NB4 (cell line): ENCODE data around the gene PVALB.

Experiments
- DNase-seq: peaks from one replicate; pipeline ENCODE4 v3.0.0; 2010; ENCODE audit warnings: low read depth
- H3K4me3 ChIP-seq: one replicate; pipeline ENCODE4 v1.5.1; 2011; ENCODE audit warnings: mild to moderate bottlenecking, low read depth, low read length, moderate library complexity
- CTCF ChIP-seq: IDR thresholded peaks from one replicate; pipeline ENCODE4 v1.5.1; 2012; ENCODE audit warnings: low read depth, low read length
- MAX ChIP-seq: IDR thresholded peaks from 2 replicates; pipeline ENCODE4 v1.6.1; 2011; ENCODE audit warnings: low read depth, low read length
- MYC ChIP-seq: IDR thresholded peaks from 2 replicates; pipeline ENCODE4 v1.6.1; 2011; ENCODE audit warnings: low read depth, low read length
- POLR2A ChIP-seq: IDR thresholded peaks from 2 replicates; pipeline ENCODE4 v1.6.1; 2011; ENCODE audit warnings: mild to moderate bottlenecking; ENCODE audit not compliant: insufficient read length; ENCODE audit errors: extremely low read depth

Gene PVALB

GRCh38 chr22:36764641-36765040 lies 52.2 kb downstream of the PVALB start:
- no peak overlapping the region for H3K4me3 ChIP-seq
- TF ChIP-seq CTCF (no peak), POLR2A (no peak), MYC (no peak)
- no peak for DNase-seq

GRCh38 chr22:36764060-36764459 lies 52.8 kb downstream of the PVALB start:
- DNase-seq = no peak
- H3K4me3 ChIP-seq = no peak overlapping the region
- no peak for TF ChIP-seq CTCF
- no peak for TF ChIP-seq MAX
- no peak for TF ChIP-seq MYC

- no peak overlapping the region for H3K4me3 ChIP-seq
- TF ChIP-seq MYC (no peak), POLR2A (no peak), MAX (no peak), CTCF (no peak)
- DNase-seq = no peak
Observed at GRCh38 chr22:36763576-36763975, 53.3 kb downstream of the PVALB start.

- no peak overlapping the region for H3K4me3 ChIP-seq
- TF ChIP-seq POLR2A (no peak), MAX (no peak), CTCF (no peak), MYC (no peak)
- no peak for DNase-seq
Observed at GRCh38 chr22:36762687-36763260, 54.1 kb downstream of the PVALB start.

GRCh38 chr22:36761553-36762240 lies 55.1 kb downstream of the PVALB start:
- DNase-seq = no peak
- TF ChIP-seq POLR2A (no peak), MYC (no peak), MAX (no peak), CTCF (no peak)
- no peak overlapping the region for H3K4me3 ChIP-seq

- TF ChIP-seq CTCF (no peak), MYC (no peak), MAX (no peak), POLR2A (no peak)
- no peak for DNase-seq
- no peak overlapping the region for H3K4me3 ChIP-seq
Observed at GRCh38 chr22:36760786-36761185, 56.0 kb downstream of the PVALB start.
